ENCODE results near the gene OGFR.

DNA sequence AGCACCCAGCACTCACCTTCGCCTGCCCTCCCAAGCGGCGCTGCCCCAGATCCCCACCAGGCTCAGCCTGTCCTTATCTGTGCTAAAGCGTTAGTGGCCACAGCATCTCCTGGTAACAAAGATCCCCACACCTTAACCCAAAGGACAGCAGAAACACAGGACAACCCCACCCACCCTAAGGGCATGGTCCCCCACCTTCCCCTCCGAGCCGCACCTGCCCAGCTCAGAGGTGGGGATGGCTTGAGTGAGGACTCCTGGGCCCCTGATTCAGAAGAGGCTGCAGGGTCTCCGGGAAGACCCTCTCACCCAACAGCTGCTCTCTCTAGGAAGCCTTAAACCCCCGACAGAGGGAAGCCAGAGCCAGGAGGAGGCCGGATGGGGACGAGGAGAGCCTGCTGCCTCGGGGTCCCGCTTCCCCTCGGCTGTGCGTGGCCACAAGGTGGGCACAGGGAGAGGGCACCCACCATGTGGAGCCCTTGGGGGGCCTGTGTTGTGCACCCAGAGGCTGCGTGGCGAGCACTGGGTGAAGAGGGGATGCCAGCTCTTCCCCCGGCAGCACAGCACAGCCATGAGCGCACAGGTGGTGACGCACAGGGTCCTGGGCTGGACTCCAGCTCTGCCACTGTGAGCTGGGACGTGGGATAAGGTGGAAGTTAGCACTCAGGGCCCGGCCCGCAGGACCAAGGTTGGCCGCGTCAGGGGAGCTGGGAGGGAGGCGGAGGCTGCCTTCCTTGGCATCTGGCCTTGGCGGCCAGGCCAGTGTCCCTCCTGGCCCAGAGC, 40.3 kb upstream of the OGFR start:
- no peak for TF ChIP-seq POLR2A (IDR thresholded peaks at IDR 0.05; ENCODE audit: low read length)
- no peak for TF ChIP-seq GATA1 (IDR thresholded peaks at IDR 0.05; ENCODE audit: low read depth, low read length)

All from erythroblast (primary cell).